Superior temporal gyrus (tissue), 1 donor: Measurements from ENCODE around the gene AKIRIN1.
"Not testable (repeated sequence)": the region's sequence is repeated elsewhere in the genome, so short reads cannot be mapped to it uniquely, and the experiment has no call there.

Experiments
- DNase-seq: peaks from one replicate; pipeline ENCODE4 v3.0.0-alpha.2; 2016; ENCODE audit errors: extremely low spot score

The AKIRIN1 gene

GRCh38 chr1:38997034-38997900 lies 6.2 kb downstream of the AKIRIN1 start:
- no peak for DNase-seq

GRCh38 chr1:38997901-38998190 lies 6.8 kb downstream of the AKIRIN1 start:
- no peak for DNase-seq

- no peak for DNase-seq
These were observed 10.7 kb downstream of the AKIRIN1 start for GRCh38 chr1:39001516-39002421.

GRCh38 chr1:39003281-39003680 lies 12.2 kb downstream of the AKIRIN1 start:
- DNase-seq, result no peak

GRCh38 chr1:39003794-39004193 lies 12.7 kb downstream of the AKIRIN1 start:
- no peak for DNase-seq

- DNase-seq, result no peak
These were observed 15.2 kb downstream of the AKIRIN1 start for GRCh38 chr1:39006287-39006686.

GRCh38 chr1:39006726-39007645 lies 15.9 kb downstream of the AKIRIN1 start:
- no peak for DNase-seq

GRCh38 chr1:39014956-39015355 lies 23.9 kb downstream of the AKIRIN1 start:
- not testable (repeated sequence) for DNase-seq

GRCh38 chr1:39016604-39017171 lies 25.6 kb downstream of the AKIRIN1 start:
- no peak for DNase-seq

GRCh38 chr1:39017266-39017665 lies 26.2 kb downstream of the AKIRIN1 start:
- no peak for DNase-seq

GRCh38 chr1:39020494-39020893 lies 29.4 kb downstream of the AKIRIN1 start:
- DNase-seq, result not testable (repeated sequence)

- DNase-seq, result no peak
These were observed 30.4 kb downstream of the AKIRIN1 start for GRCh38 chr1:39021426-39021825.

- no peak for DNase-seq
These were observed 32.1 kb downstream of the AKIRIN1 start for GRCh38 chr1:39023140-39023539.

GRCh38 chr1:39026051-39026865 lies 35.2 kb downstream of the AKIRIN1 start, which contains the start of gene NDUFS5:
Gene NDUFS5, plus strand, starts transcription at chr1:39026350. Its CDS starts 2,375 bp downstream, at chr1:39028725.
- DNase-seq, result peak; percentile 90

- DNase-seq, result no peak
These were observed 35.9 kb downstream of the AKIRIN1 start for GRCh38 chr1:39026866-39027507.

- DNase-seq, result no peak
These were observed 43.1 kb downstream of the AKIRIN1 start for GRCh38 chr1:39034114-39034654.

- no peak for DNase-seq
These were observed 45.6 kb downstream of the AKIRIN1 start for GRCh38 chr1:39036678-39037077.

GRCh38 chr1:39043513-39043912 lies 52.4 kb downstream of the AKIRIN1 start:
- no peak for DNase-seq

- DNase-seq, result no peak
These were observed 53.7 kb downstream of the AKIRIN1 start for GRCh38 chr1:39044762-39045161.

GRCh38 chr1:39045231-39045630 lies 54.2 kb downstream of the AKIRIN1 start:
- DNase-seq, result no peak
